LHCN-M2 (cell line): ENCODE data around the gene CHTOP. TPM values are rescaled to one million over a fixed set of nuclear protein-coding genes. Genes with fewer than 3 reads are reported as not detected.
"Not testable (repeated sequence)": the region's sequence is repeated elsewhere in the genome, so short reads cannot be mapped to it uniquely, and the experiment has no call there.

Experiments used
- DNase-seq: peaks from one replicate; pipeline ENCODE4 v3.0.0-alpha.2; 2012; ENCODE audit warnings: low read depth
- total RNA-seq: library from RNA; depleted of rRNA; stranded (reverse); fragments of >200 nt; gene quantifications from 2 replicates; pipeline ENCODE4 v1.2.3, GENCODE V29; 2014

Gene CHTOP
- total RNA-seq, 1 experiment from 2014 or later = 44.5 TPM

DNA sequence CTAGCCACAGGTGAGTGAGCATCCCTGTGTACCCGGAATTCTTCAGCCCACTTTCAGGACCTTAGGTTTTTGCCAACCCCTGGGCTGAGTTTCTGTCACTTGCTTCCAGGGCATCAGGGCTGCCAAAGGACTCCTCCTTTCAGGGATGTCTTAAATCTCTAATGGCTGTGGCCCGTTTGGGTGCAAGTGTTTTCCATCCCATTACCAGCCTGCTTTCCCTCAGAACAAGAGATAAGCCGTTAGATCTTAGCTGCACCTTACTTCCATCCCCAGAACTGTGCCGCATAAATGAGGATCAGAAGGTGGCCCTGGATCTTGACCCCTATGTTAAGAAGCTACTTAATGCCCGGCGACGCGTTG, 25.3 kb downstream of the CHTOP start:
- no peak for DNase-seq

DNA sequence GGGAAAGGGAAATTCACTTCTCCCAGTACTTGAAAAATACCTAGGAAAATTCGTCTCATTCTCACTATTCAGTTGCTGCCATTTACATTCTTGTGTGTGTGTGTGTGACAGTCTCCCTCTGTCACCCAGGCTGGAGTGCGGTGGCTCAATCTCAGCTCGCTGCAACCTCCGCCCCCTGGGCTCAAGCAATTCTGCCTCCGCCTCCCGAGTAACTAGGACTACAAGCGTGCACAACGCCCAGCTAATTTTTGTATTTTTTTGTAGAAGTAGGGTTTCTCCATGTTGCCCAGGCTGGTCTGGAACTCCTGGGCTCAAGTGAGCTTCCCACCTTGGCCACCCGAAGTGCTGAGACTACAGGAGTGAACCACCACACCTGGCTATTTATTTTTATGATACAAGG, 25.8 kb downstream of the CHTOP start:
- no peak for DNase-seq

DNA sequence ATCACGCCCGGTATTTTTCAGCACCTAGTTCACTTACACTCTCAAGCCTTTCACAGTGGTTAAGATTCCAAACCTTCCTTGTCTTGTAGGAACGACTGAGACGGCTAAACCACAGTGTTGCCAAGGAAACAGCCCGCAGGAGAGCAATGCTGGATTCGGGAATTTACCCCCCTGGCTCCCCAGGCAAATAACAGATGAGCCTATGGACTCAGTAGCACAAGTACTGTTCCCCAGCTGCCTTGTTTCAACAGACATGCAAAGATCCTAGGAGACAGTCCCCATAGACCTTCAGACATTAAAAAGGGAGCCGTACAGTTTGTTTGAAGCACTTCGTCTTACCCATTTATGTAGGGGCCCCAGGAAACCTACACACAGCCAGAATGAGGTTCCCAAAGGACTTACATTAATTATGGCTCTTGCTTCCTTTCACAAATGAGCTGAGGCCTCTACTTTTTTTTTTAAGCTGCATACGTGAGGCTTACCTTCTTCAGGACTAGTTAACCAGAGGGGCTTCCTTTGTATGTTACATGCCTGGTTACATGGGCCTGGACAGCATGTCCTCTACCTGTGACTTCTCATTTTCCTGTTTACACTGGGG, 27.3 kb downstream of the CHTOP start:
- DNase-seq = no peak

DNA sequence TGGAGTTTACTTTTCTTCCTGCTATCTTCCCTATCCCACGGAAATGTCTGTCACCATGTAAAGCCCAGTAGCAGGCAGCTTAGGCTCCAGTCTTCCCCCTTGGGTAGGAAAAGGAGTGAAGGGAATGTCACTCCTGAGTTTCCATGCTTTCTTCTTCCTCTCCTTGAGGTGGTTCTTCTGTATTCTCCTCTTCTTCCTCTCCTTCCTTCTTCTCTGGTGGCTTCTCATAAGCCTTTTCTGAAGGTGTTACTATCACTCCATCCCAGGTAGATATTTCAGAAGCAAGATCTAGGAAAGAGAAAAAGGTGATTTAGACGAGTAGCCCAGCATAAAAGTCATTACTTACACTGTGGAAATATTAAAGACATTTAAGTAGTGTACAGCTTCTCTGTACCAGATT, 28.4 kb downstream of the CHTOP start:
- DNase-seq = no peak

DNA sequence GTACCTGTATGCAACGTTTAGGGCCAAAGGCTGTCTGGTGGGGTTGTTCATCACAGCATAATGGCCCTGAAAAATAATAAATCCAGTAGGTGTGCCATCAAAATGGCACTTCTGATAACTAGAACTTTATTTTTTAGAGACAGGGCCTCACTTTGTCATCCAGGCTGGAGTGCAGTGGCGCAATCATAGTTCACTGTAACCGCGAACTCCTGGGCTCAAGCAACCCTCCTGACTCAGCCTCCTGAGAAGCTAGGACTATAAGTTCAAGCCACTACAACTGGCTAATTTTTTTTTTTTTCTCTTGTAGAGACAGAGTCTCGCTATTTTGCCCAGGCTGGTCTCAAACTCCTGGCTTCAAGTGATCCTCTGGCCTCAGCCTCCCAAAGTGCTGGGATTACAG, 29.3 kb downstream of the CHTOP start:
- peak; percentile 58 for DNase-seq

DNA sequence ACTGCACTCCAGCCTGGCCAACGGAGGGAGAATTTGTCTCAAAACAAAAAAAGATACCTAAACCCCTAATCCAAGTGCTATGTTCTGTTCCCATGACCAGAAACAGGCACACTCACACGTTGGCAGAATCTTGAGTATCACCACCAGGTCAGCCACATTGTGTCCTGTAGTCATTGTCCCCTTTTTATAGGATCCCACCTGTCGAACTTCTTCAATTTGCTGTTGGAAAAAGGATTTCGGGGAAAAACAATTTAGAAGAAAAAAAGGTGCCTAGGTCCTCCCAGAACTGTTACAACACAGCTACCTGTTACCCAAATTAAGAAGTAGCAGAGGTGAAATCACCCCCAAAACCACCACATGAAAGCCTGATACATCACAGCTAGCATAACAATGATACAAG, 33.6 kb downstream of the CHTOP start:
- no peak for DNase-seq

DNA sequence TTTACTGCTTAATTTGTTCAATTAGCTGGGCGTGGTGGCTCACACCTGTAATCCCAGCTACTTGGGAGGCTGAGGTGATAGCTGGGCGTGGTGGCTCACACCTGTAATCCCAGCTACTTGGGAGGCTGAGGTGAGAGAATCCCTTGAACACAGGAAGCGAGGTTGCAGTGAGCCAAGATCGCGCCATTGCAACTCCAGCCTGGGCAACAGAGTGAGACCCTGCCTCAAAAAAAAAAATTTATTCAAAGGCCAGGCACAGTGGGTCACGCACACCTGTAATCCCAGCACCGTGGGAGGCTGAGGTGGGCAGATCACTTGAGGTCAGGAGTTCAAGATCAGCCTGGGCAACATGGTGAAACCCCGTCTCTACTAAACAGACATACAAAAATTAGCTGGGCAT, 34.8 kb downstream of the CHTOP start:
- DNase-seq = not testable (repeated sequence)

DNA sequence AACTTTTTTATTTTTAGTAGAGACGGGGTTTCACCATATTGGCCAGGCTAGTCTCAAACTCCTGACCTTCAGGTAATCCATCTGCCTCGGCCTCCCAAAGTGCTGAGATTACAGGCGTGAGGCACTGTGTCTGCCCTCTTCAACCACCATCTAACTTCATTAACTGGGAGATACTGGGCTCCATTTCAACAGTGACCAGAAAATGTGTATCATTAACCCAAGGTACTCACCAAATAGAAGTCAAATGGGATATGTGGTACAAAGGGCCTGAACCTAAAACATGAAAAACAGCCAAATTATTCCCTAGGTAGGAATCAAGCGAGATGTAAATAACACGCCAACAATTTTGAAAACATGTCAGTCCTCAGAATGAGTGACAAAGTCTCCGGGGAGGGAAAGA, 35.7 kb downstream of the CHTOP start:
- no peak for DNase-seq

DNA sequence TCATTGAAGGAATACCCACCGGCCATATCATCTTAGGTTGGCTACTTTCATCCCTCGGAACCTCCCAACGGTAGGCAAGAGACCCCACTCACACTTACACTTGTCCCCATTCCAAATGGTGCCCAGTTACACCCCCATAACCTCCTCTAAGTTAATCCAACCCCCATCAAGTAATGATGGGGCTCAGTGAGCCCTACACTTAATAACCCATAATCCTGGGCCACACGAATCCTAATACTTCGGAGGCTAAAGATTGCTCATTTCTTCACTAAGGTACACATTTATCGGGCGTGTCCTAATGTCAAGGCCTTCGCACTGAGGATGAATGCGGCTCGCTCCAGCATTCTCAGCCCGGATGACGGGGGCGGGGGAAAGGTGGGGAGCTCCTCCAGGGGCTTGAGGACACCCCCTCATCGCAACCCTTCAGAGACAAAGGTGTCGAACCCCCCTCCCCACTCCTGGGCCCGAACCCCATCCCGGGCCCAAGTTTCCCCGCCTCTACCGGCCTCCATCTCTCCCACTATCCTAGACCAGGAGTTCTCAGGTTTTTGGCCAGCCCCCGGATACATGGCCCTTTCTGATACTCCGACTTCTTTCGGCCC, 36.5 kb downstream of the CHTOP start:
- DNase-seq = no peak

DNA sequence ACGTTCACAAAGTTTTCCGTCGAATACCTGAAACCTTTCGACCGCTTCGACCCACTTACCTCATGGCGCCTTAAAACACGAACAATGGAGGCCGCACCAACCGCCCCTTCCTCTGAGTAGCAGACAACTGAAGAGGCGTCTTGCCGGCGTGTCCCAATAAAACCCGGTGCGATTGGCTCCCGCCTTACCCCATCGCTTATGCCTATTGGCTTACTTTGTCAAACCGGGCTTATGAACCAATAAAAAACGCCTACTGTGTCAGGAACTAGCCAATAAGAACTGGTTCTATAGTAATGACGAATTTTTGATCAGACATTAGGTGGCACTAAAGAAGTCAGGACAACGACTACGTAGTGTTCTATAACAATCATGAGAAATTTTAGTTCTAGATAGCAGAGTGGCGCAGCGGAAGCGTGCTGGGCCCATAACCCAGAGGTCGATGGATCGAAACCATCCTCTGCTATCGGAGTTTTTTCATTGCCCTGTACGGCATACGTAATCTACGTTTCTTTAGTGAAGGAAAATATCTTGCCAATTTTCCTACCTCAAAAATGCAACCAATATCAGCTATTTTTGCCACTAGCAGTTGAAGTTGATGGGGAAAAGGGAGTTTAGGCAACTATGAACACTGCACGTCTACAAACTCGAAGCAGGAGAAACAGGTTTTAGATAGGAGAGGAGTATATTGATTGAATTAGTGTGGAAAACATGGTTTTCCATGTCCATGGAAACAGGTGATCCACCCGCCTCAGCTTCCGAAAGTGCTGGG, 37.2 kb downstream of the CHTOP start, which contains the start of gene ILF2:
Gene ILF2, minus strand, starts transcription at position 135 of the 769 bp plus-strand sequence. Its CDS starts 71 bp downstream, at position 64.
- peak; percentile 99 for DNase-seq

DNA sequence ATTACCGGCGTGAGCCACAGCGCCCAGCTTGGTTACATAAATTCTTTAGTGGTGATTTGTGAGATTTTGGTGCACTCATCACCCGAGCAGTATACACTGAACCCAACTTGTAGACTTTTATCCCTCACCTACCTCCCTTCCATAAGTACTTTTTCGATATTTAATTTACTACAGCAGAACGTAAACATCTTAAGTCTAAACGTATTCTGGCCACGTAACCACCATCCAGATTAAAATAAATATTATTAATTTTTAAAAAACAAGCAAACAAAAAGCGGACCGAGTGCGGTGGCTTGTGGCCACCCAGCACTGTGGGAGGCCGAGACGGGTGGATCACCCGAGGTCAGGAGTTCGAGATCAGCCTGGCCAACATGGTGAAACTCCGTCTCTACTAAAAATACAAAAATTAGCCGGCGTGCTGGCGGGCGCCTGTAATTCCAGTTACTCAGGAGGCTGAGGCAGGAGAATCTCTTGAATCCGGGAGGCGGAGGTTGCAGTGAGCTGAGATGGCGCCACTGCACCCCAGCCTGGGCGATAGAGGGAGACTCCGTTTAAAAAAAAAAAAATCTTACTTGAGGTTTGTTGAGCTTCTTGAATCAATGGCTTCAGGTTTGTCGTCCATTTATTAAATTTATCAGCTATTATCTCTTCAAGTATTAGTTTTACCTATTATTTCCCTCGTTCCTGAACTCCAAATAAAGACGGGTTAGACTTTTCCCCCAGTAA, 37.9 kb downstream of the CHTOP start:
- not testable (repeated sequence) for DNase-seq

DNA sequence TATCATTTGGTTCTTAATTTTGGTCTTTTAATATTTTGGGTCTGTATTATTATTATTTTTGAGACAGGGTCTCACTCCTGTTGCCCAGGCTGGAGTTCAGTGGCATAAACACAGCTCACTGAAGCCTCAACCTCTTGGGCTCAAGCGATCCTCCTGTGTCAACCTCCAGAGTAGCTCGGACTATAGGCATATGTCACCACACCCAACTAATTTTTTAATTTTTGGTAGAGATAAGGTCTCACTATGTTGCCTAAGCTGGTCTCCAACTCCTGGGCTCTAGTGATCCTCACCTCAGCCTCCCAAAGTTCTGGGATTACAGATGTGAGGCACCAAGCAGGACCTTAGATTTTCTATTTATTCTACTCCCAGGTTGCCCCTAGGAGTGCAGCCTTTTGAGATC, 39.6 kb downstream of the CHTOP start:
- no peak for DNase-seq

DNA sequence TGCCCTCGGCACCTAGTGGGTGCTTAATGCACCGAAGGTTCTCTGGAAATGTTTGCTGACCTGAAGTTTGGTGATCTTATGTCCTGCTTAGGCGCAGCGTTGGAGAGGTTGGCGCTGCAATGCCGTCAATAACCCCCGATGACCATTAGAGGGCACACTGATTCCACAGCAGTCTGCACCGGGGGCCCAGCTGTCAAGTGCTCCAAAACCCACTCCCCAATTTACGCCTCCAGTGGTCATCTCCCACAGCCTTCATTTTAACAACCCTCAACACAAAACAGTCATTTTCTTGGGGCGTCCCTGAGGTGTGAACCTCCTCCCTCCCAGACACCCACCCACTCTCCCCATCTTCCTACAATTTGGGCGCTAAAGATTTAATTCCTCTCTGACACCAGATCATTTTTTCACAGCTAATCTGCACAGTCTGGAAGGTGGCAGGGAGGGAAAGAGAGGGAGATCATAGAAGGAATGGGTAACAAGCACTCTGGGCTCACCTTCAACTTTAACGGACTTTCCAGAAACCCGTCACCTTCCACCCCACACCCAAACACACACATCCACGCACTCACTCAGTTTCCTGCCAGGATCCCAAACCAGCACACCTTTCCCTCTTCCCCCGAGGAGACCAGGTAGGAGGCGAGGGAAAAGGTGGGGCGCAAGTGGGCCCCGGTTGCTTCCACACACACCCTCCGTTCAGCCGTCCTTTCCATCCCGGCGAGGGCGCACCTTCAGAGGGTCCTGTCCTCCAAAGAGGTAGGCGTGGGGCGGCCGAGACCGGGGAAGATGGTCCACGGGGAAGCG, 44.1 kb downstream of the CHTOP start:
- peak; percentile 34 for DNase-seq

DNA sequence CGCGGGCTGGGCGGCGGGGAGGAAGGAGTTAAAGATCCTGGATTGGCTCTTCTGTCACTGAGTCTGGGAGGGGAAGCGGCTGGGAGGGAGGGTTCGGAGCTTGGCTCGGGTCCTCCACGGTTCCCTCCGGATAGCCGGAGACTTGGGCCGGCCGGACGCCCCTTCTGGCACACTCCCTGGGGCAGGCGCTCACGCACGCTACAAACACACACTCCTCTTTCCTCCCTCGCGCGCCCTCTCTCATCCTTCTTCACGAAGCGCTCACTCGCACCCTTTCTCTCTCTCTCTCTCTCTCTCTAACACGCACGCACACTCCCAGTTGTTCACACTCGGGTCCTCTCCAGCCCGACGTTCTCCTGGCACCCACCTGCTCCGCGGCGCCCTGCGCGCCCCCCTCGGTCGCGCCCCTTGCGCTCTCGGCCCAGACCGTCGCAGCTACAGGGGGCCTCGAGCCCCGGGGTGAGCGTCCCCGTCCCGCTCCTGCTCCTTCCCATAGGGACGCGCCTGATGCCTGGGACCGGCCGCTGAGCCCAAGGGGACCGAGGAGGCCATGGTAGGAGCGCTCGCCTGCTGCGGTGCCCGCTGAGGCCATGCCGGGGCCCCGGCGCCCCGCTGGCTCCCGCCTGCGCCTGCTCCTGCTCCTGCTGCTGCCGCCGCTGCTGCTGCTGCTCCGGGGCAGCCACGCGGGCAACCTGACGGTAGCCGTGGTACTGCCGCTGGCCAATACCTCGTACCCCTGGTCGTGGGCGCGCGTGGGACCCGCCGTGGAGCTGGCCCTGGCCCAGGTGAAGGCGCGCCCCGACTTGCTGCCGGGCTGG, 44.9 kb downstream of the CHTOP start, which contains the start of gene NPR1:
Gene NPR1, plus strand, starts transcription at position 170 of the 818 bp plus-strand sequence. Its CDS starts 421 bp downstream, at position 591.
- DNase-seq = no peak

DNA sequence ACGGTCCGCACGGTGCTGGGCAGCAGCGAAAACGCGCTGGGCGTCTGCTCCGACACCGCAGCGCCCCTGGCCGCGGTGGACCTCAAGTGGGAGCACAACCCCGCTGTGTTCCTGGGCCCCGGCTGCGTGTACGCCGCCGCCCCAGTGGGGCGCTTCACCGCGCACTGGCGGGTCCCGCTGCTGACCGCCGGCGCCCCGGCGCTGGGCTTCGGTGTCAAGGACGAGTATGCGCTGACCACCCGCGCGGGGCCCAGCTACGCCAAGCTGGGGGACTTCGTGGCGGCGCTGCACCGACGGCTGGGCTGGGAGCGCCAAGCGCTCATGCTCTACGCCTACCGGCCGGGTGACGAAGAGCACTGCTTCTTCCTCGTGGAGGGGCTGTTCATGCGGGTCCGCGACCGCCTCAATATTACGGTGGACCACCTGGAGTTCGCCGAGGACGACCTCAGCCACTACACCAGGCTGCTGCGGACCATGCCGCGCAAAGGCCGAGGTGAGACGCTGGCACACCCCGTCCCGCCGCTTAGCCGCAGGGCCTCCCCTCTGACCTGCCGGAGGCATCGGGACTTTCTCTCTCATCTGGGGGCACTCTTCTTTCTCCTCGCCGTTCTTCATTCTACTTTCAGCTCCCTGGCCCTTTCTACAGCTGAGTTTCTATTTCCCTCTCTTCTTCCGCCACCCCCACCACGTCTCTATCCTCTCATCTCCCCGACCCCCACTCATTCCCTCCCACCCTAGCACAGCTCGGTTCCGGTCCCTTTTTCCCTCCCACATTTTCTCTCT, 45.7 kb downstream of the CHTOP start:
- no peak for DNase-seq

DNA sequence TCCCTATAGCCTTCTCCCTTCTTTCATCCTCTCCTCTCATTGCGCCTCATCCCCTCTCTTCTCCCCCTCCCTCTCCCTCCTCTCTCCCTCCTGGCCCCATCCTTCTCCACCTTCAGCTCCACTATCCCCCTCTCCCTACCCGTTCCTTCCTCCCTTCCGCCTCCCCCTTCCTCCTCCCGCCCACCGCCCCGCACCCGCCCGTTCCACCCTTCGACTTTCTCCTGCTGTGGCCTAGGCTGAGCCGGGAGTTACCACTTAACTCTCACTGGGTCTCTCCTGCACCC, 46.2 kb downstream of the CHTOP start:
- no peak for DNase-seq

DNA sequence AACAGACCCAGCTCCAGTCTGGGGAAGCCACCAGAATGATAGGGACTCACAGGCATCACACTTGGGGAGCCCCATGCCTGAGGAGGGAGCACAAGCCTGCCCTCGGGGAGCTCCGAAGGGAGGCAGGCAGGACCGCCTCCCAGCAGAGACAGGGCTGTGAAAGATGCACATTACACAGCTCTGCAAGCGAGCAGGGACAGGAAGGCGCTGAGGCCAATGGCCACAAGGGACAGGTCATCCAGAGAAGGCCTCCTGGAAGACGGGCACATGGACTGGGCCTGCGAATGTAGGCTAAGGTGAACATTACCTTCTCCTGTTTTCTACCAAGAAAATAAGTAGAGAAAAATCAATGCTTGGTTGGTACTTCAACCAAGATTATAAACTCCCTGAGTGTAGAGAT, 48.9 kb downstream of the CHTOP start:
- DNase-seq = no peak

DNA sequence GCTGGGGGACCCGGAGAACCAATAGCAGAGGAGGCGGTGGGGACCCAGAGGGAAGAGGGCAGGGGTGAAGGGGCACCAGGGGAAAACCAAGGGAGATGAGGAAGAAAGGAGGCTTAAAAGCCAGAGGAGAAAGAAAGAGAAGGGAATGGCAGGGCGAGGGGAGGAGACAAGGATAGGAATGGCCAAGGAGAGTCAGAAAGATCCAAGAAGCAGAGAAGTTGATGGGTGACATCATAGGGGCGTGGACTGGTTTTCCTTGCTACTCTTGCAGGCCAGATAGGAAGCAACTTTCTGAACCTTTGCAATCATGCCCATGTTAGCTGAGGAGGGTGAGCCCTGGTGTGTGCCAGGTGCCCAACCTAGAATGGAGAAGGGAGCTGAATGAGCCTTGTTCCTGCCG, 50.0 kb downstream of the CHTOP start:
- no peak for DNase-seq

DNA sequence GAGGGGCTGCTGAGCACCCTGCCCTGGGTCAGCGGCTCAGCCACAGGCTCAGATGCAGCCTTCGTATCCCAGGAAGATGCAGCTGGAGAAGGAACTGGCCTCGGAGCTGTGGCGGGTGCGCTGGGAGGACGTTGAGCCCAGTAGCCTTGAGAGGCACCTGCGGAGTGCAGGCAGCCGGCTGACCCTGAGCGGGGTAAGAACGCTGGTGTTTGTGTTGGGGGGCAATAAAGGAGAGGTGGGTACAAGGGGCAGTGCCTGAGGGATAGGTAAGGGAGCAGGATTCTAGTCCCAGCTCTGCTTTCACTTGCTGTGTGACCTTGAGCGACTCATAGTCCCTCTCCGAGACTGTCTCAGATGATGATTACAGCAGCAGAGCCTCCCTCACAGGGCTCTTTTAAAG, 51.0 kb downstream of the CHTOP start:
- DNase-seq = no peak
